GM23248 (cell line): Measurements from ENCODE around the gene PRSS33.

ENCODE experiments used
- EZH2 ChIP-seq: fragments of 200-600 bp; sonication (generic); IDR thresholded peaks from 2 replicates; pipeline ENCODE4 v1.6.1; 2018; ENCODE audit warnings: antibody characterized with exemption, mild to moderate bottlenecking; ENCODE audit not compliant: insufficient read depth, poor library complexity, severe bottlenecking
- EZH2phosphoT487 ChIP-seq: fragments of 200-600 bp; sonication (generic); IDR thresholded peaks from 2 replicates; pipeline ENCODE4 v1.6.1; 2018; ENCODE audit warnings: antibody characterized with exemption, moderate library complexity, mild to moderate bottlenecking, low read depth; ENCODE audit not compliant: insufficient read depth

DNA sequence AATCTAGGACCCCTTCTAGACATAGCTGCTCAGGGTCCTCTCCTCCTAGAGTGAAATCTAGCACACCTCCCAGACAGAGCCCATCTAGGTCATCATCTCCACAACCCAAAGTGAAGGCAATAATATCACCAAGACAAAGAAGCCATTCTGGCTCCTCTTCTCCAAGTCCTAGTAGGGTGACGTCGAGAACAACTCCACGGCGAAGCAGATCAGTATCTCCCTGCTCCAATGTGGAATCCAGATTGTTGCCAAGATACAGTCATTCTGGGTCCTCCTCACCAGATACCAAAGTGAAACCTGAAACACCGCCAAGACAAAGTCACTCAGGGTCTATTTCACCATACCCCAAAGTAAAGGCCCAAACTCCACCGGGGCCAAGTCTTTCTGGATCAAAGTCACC is 24.2 kb downstream of the PRSS33 start:
- TF ChIP-seq EZH2: no peak
- TF ChIP-seq EZH2phosphoT487: no peak
